GM12892 (cell line): Measurements from ENCODE around the gene DAPK2.

ENCODE experiments used
- POLR2A ChIP-seq: IDR thresholded peaks from 2 replicates; pipeline ENCODE4 v1.6.1; 2011; ENCODE audit warnings: low read depth, low read length, control low read depth
- TAF1 ChIP-seq: IDR thresholded peaks from 2 replicates; pipeline ENCODE4 v1.6.1; 2011; ENCODE audit warnings: low read depth, mild to moderate bottlenecking, control low read depth, low read length, borderline replicate concordance

- TF ChIP-seq POLR2A, result no peak
- no peak for TF ChIP-seq TAF1
Observed at GRCh38 chr15:63992300-63992699, 54.0 kb downstream of the DAPK2 start.
